ENCODE results near the gene AP1S1.
"Not testable (repeated sequence)": the region's sequence is repeated elsewhere in the genome, so short reads cannot be mapped to it uniquely, and the experiment has no call there.

The AP1S1 gene

GRCh38 chr7:101126651-101127459, 27.4 kb upstream of the AP1S1 start, which contains the start of gene SERPINE1:
TSS of gene SERPINE1 (plus strand) at chr7:101127104. CDS start at chr7:101128394, 1,290 bp downstream.
- DNase-seq (ENCODE audit: low read depth): peak; percentile 93
- peak within 1 kb of the TSS; percentile 21 for H3K4me3 ChIP-seq (ENCODE audit: low read depth, low read length)
- TF ChIP-seq MYC (IDR thresholded peaks at IDR 0.05; ENCODE audit: low read depth, low read length) (peak; percentile 76), CTCF (IDR thresholded peaks at IDR 0.05; ENCODE audit: low read depth, low read length) (peak; percentile 40), POLR2A (IDR thresholded peaks at IDR 0.05; ENCODE audit: extremely low read depth, insufficient read length) (no peak), MAX (IDR thresholded peaks at IDR 0.05; ENCODE audit: low read depth, low read length) (peak; percentile 70; the same call in 1 of the 2 replicates)

- no peak for DNase-seq (ENCODE audit: low read depth)
- TF ChIP-seq POLR2A (IDR thresholded peaks at IDR 0.05; ENCODE audit: extremely low read depth, insufficient read length): no peak
- TF ChIP-seq CTCF (IDR thresholded peaks at IDR 0.05; ENCODE audit: low read depth, low read length): no peak
- no peak for TF ChIP-seq MYC (IDR thresholded peaks at IDR 0.05; ENCODE audit: low read depth, low read length)
- TF ChIP-seq MAX (IDR thresholded peaks at IDR 0.05; ENCODE audit: low read depth, low read length): no peak
- H3K4me3 ChIP-seq (ENCODE audit: low read depth, low read length): no peak overlapping the region
These were observed 26.7 kb upstream of the AP1S1 start for GRCh38 chr7:101127460-101128039.

GRCh38 chr7:101128040-101128834, 26.0 kb upstream of the AP1S1 start:
- TF ChIP-seq MYC (IDR thresholded peaks at IDR 0.05; ENCODE audit: low read depth, low read length) (no peak), CTCF (IDR thresholded peaks at IDR 0.05; ENCODE audit: low read depth, low read length) (no peak), POLR2A (IDR thresholded peaks at IDR 0.05; ENCODE audit: extremely low read depth, insufficient read length) (no peak), MAX (IDR thresholded peaks at IDR 0.05; ENCODE audit: low read depth, low read length) (no peak)
- H3K4me3 ChIP-seq (ENCODE audit: low read depth, low read length): no peak overlapping the region
- no peak for DNase-seq (ENCODE audit: low read depth)

- TF ChIP-seq POLR2A (IDR thresholded peaks at IDR 0.05; ENCODE audit: extremely low read depth, insufficient read length): no peak
- TF ChIP-seq MYC (IDR thresholded peaks at IDR 0.05; ENCODE audit: low read depth, low read length): no peak
- TF ChIP-seq CTCF (IDR thresholded peaks at IDR 0.05; ENCODE audit: low read depth, low read length): no peak
- no peak for TF ChIP-seq MAX (IDR thresholded peaks at IDR 0.05; ENCODE audit: low read depth, low read length)
- DNase-seq (ENCODE audit: low read depth): no peak
- no peak overlapping the region for H3K4me3 ChIP-seq (ENCODE audit: low read depth, low read length)
These were observed 24.6 kb upstream of the AP1S1 start for GRCh38 chr7:101129603-101130117.

- not testable (repeated sequence) for DNase-seq (ENCODE audit: low read depth); H3K4me3 ChIP-seq (ENCODE audit: low read depth, low read length)
These were observed 21.4 kb upstream of the AP1S1 start for GRCh38 chr7:101132626-101133600.

Data from NB4 (cell line).